ENCODE results near the gene C6orf136.

DNA sequence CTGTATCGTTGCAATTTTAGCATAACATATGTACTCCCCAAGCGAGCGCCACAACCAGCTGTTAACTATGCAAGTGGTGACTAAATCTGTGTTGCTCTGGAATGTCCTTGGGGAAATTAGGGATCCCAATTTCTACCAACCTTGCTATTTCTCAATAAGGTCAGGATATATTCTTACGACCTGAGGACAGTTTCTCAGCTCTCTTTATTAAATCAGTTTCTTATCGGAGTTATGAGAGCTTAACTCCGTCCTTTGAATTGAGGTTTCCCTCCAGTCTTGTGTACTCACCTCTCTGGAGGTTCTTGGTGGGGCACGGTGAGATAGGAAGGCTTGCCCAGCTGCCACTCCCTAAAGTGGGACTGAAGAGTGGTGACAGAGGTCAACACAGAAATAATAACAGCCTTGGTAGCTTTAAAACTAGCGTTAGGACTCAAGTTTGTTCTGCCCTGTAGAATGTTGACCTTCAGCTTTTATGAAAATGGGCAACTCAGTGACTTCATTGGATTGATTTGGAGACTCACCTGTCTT is 28.6 kb upstream of the C6orf136 start:
- TF ChIP-seq, protein P1, sequence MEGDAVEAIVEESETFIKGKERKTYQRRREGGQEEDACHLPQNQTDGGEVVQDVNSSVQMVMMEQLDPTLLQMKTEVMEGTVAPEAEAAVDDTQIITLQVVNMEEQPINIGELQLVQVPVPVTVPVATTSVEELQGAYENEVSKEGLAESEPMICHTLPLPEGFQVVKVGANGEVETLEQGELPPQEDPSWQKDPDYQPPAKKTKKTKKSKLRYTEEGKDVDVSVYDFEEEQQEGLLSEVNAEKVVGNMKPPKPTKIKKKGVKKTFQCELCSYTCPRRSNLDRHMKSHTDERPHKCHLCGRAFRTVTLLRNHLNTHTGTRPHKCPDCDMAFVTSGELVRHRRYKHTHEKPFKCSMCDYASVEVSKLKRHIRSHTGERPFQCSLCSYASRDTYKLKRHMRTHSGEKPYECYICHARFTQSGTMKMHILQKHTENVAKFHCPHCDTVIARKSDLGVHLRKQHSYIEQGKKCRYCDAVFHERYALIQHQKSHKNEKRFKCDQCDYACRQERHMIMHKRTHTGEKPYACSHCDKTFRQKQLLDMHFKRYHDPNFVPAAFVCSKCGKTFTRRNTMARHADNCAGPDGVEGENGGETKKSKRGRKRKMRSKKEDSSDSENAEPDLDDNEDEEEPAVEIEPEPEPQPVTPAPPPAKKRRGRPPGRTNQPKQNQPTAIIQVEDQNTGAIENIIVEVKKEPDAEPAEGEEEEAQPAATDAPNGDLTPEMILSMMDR (IDR thresholded peaks at IDR 0.05): no peak
- TF ChIP-seq POLR2A (IDR thresholded peaks at IDR 0.05): no peak

Data from thyroid gland (tissue), 4 donors.